ENCODE measurements around the gene AKR1D1.

AKR1D1 gene

DNA sequence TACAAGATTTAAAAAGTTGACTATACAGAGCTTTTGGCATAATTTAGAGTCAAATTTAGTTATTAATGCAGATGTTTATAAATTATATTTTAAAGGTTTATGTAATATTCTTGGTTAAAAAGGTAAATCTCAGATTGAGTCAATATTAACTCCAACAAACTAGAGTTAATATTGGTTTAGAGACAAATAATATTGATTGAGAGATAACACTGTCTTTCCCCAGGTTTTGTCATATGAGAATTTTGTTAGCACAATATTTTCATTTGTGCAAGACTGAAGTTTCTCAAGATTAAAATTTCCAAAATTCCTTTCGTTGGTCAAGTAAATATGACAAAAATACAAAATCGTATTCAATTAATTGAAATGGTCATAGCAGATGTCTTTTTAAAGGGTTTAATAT is 12.9 kb upstream of the AKR1D1 start (continued):
- no peak for TF ChIP-seq ZNF341 (tag by site-specific recombination; IDR thresholded peaks at IDR 0.05; ENCODE audit: low read depth)
- TF ChIP-seq HOXA7 (CRISPR knock-in tag; IDR thresholded peaks at IDR 0.05; ENCODE audit: borderline replicate concordance) = no peak
- TF ChIP-seq, protein P1, sequence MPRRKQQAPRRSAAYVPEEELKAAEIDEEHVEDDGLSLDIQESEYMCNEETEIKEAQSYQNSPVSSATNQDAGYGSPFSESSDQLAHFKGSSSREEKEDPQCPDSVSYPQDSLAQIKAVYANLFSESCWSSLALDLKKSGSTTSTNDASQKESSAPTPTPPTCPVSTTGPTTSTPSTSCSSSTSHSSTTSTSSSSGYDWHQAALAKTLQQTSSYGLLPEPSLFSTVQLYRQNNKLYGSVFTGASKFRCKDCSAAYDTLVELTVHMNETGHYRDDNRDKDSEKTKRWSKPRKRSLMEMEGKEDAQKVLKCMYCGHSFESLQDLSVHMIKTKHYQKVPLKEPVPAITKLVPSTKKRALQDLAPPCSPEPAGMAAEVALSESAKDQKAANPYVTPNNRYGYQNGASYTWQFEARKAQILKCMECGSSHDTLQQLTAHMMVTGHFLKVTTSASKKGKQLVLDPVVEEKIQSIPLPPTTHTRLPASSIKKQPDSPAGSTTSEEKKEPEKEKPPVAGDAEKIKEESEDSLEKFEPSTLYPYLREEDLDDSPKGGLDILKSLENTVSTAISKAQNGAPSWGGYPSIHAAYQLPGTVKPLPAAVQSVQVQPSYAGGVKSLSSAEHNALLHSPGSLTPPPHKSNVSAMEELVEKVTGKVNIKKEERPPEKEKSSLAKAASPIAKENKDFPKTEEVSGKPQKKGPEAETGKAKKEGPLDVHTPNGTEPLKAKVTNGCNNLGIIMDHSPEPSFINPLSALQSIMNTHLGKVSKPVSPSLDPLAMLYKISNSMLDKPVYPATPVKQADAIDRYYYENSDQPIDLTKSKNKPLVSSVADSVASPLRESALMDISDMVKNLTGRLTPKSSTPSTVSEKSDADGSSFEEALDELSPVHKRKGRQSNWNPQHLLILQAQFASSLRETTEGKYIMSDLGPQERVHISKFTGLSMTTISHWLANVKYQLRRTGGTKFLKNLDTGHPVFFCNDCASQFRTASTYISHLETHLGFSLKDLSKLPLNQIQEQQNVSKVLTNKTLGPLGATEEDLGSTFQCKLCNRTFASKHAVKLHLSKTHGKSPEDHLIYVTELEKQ (tag by site-specific recombination; IDR thresholded peaks at IDR 0.05; ENCODE audit: borderline replicate concordance) = no peak
- TF ChIP-seq ZNF785 (tag by site-specific recombination; IDR thresholded peaks at IDR 0.05) = no peak
- no peak for TF ChIP-seq ZBTB17 (tag by site-specific recombination; IDR thresholded peaks at IDR 0.05)
- TF ChIP-seq, protein P2, sequence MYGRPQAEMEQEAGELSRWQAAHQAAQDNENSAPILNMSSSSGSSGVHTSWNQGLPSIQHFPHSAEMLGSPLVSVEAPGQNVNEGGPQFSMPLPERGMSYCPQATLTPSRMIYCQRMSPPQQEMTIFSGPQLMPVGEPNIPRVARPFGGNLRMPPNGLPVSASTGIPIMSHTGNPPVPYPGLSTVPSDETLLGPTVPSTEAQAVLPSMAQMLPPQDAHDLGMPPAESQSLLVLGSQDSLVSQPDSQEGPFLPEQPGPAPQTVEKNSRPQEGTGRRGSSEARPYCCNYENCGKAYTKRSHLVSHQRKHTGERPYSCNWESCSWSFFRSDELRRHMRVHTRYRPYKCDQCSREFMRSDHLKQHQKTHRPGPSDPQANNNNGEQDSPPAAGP (tag by site-specific recombination; IDR thresholded peaks at IDR 0.05) = no peak

DNA sequence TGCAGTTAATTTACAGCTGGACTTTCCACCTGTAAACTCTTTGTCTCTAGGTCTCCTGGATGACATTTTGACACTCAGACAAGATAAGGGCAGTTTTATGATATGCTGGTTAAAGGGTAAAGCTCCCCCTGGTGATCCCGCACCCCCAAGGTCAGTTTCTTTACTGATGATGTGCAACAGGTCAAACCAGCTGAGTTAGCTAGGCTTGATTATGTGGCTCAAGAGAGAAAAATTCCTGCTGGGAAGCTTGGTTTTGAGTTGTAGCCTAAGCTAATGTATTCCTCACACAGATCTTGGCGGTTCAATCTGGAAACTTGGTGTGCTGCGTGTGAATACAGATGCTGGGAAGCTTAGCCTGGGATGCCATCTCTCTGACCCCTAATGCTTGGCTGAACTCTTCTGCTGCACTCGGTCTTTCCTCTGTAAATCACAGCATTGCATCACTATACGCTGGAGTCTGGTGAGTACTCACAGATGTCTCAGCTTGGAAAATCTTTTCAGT is 11.4 kb upstream of the AKR1D1 start:
- TF ChIP-seq HOXD13 (CRISPR knock-in tag; IDR thresholded peaks at IDR 0.05; ENCODE audit: borderline replicate concordance) = no peak
- 0 out of 2 replicates have a peak, but pooled peaks have one; percentile 23 for TF ChIP-seq SCRT1 (tag by site-specific recombination; IDR thresholded peaks at IDR 0.05; ENCODE audit: borderline replicate concordance)
- peak; percentile 79 for TF ChIP-seq SCRT2 (tag by site-specific recombination; IDR thresholded peaks at IDR 0.05)
- TF ChIP-seq ZNF366 (tag by site-specific recombination; conservative IDR thresholded peaks at IDR 0.05) = no peak
- TF ChIP-seq ZNF175 (tag by site-specific recombination; IDR thresholded peaks at IDR 0.05) = no peak
- Histone ChIP-seq H3K27ac (ENCODE audit: extremely low read depth, low read depth, low read length) (no peak overlapping the region), H3K4me3 (ENCODE audit: low read depth, low read length) (no peak overlapping the region), H3K4me1 (ENCODE audit: control insufficient read depth, insufficient read depth, low read length) (no peaks in the 10 kb centered on the region), H3K9me3 (ENCODE audit: control insufficient read depth, insufficient read depth, low read depth, low read length) (no peaks in the 10 kb centered on the region), H3K36me3 (ENCODE audit: control insufficient read depth in 2 of 2, insufficient read depth in 1 of 2, low read length in 2 of 2) (no peaks in the 10 kb centered on the region)
- CTCF ChIA-PET = interaction anchor here (0.5 to 0.6 kb wide), 2 partner anchors 54 to 409 kb away, joined by 3 to 4 read pairs; no protein-coding TSS in a partner anchor
- POLR2A ChIA-PET = no interaction called here

DNA sequence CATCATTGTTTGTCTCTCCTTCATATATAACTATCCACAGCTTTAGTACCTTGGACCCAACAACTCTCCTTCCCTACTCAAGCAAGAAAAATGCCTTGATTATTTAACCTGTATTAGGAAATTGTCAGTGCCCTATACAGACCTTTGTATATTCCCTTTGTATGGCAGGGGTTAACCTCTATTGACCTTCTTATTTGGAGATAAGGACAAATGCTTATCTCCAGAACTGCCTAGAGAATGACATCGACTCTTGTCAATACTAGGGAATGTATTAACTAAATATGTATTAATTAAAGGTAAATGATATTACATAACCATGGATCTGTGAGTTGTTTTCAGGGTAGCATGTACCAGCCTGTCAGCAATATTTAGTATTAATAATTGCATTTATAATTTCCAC is 10.4 kb upstream of the AKR1D1 start:
- TF ChIP-seq ZNF747 (tag by site-specific recombination; IDR thresholded peaks at IDR 0.05) (no peak), ZNF530 (tag by site-specific recombination; IDR thresholded peaks at IDR 0.05; ENCODE audit: low read depth) (no peak), ZEB2 (tag by site-specific recombination; IDR thresholded peaks at IDR 0.05) (no peak), ZNF214 (tag by site-specific recombination; IDR thresholded peaks at IDR 0.05; ENCODE audit: borderline replicate concordance) (no peak), BCL11B (tag by site-specific recombination; IDR thresholded peaks at IDR 0.05; ENCODE audit: low read depth) (no peak), ZNF777 (tag by site-specific recombination; IDR thresholded peaks at IDR 0.05; ENCODE audit: borderline replicate concordance) (no peak), ZNF571 (tag by site-specific recombination; IDR thresholded peaks at IDR 0.05) (no peak), SCRT1 (tag by site-specific recombination; IDR thresholded peaks at IDR 0.05; ENCODE audit: borderline replicate concordance) (no peak), ZNF416 (tag by site-specific recombination; IDR thresholded peaks at IDR 0.05) (no peak), ZNF473 (tag by site-specific recombination; IDR thresholded peaks at IDR 0.05) (no peak), ZNF510 (tag by site-specific recombination; IDR thresholded peaks at IDR 0.05; ENCODE audit: insufficient replicate concordance) (no peak), ZNF660 (tag by site-specific recombination; IDR thresholded peaks at IDR 0.05) (no peak), ZNF202 (tag by site-specific recombination; IDR thresholded peaks at IDR 0.05; ENCODE audit: borderline replicate concordance) (no peak), ZNF354C (tag by site-specific recombination; IDR thresholded peaks at IDR 0.05; ENCODE audit: borderline replicate concordance, low read depth) (no peak)
- TF ChIP-seq, protein P3, sequence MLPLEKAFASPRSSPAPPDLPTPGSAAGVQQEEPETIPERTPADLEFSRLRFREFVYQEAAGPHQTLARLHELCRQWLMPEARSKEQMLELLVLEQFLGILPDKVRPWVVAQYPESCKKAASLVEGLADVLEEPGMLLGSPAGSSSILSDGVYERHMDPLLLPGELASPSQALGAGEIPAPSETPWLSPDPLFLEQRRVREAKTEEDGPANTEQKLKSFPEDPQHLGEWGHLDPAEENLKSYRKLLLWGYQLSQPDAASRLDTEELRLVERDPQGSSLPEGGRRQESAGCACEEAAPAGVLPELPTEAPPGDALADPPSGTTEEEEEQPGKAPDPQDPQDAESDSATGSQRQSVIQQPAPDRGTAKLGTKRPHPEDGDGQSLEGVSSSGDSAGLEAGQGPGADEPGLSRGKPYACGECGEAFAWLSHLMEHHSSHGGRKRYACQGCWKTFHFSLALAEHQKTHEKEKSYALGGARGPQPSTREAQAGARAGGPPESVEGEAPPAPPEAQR (tag by site-specific recombination; IDR thresholded peaks at IDR 0.05) = no peak
- TF ChIP-seq, protein P4, sequence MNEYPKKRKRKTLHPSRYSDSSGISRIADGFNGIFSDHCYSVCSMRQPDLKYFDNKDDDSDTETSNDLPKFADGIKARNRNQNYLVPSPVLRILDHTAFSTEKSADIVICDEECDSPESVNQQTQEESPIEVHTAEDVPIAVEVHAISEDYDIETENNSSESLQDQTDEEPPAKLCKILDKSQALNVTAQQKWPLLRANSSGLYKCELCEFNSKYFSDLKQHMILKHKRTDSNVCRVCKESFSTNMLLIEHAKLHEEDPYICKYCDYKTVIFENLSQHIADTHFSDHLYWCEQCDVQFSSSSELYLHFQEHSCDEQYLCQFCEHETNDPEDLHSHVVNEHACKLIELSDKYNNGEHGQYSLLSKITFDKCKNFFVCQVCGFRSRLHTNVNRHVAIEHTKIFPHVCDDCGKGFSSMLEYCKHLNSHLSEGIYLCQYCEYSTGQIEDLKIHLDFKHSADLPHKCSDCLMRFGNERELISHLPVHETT (tag by site-specific recombination; IDR thresholded peaks at IDR 0.05) = no peak
- Histone ChIP-seq H3K4me3 (ENCODE audit: low read depth, low read length) (no peak overlapping the region), H3K9me3 (ENCODE audit: control insufficient read depth, insufficient read depth, low read depth, low read length) (no peaks in the 10 kb centered on the region), H3K27ac (ENCODE audit: extremely low read depth, low read depth, low read length) (no peak overlapping the region), H3K36me3 (ENCODE audit: control insufficient read depth in 2 of 2, insufficient read depth in 1 of 2, low read length in 2 of 2) (no peaks in the 10 kb centered on the region), H3K4me1 (ENCODE audit: control insufficient read depth, insufficient read depth, low read length) (no peaks in the 10 kb centered on the region)
- POLR2A ChIA-PET = no interaction called here
- CTCF ChIA-PET = no interaction called here

Data from HEK293 (cell line).